Measurements from ENCODE around the gene SLC2A4. TPM values are rescaled to one million over a fixed set of nuclear protein-coding genes. Genes with fewer than 3 reads are reported as not detected.
A peak's percentile ranks its signal among the peaks of the same experiment; 100 is the strongest.

SLC2A4 gene
- total and polyA plus RNA-seq, 2 of the 4 experiments (the other 2 are of a cell fraction) = 0.07 TPM; not detected in 1

GRCh38 chr17:7306911-7307685 is 25.6 kb downstream of the SLC2A4 start, which contains the start of gene EIF5A (continued):
- no peak for TF ChIP-seq MAFK (IDR thresholded peaks at IDR 0.05; ENCODE audit: low read depth, low read length)
- TF ChIP-seq MAZ (IDR thresholded peaks at IDR 0.05; ENCODE audit: borderline replicate concordance, low read depth, low read length) = peak; percentile 97

Data from IMR-90 (cell line).